Lung (tissue), 12 donors: ENCODE data around the gene ANO2. TPM values are rescaled to one million over a fixed set of nuclear protein-coding genes. Genes with fewer than 3 reads are reported as not detected.

ENCODE experiments used
- ATAC-seq: fragments of 200-7000 bp; cut with Tn5 transposase; one replicate; pipeline ENCODE4 v1.9.1; 2020; ENCODE audit warnings: moderate number of reproducible peaks; ENCODE audit not compliant: insufficient read depth, low FRiP score
- DNase-seq, 3 donors: peaks; one replicate each; pipeline ENCODE4 v3.0.0-alpha.2; 2013 to 2017
- H3K27ac ChIP-seq, 2 donors: one replicate each; pipeline ENCODE4 v1.5.1; 2013; ENCODE audit warnings: mild to moderate bottlenecking in 2 of 2, moderate library complexity in 2 of 2, control low read depth in 1 of 2, inconsistent platforms in 1 of 2, low read depth in 1 of 2, low read length in 1 of 2
- H3K27me3 ChIP-seq, 3 donors: one replicate each; pipeline ENCODE4 v1.5.1; 2013; ENCODE audit warnings: low read length in 2 of 3; ENCODE audit not compliant: control insufficient read depth in 3 of 3, insufficient read depth in 3 of 3
- H3K36me3 ChIP-seq, 4 donors: one replicate each; pipeline ENCODE4 v1.5.1; 2013; ENCODE audit warnings: low read length in 4 of 4, mild to moderate bottlenecking in 1 of 4, moderate library complexity in 1 of 4; ENCODE audit not compliant: control insufficient read depth in 4 of 4, insufficient read depth in 4 of 4
- H3K4me1 ChIP-seq, 5 donors: one replicate each; pipeline ENCODE4 v1.5.1; 2013; ENCODE audit warnings: low read length in 5 of 5, mild to moderate bottlenecking in 2 of 5, moderate library complexity in 1 of 5; ENCODE audit not compliant: control insufficient read depth in 5 of 5, insufficient read depth in 5 of 5
- H3K4me3 ChIP-seq: one replicate; pipeline ENCODE4 v1.5.1; 2013; ENCODE audit warnings: mild to moderate bottlenecking, control low read depth, moderate library complexity
- H3K9ac ChIP-seq, 2 donors: one replicate each; pipeline ENCODE4 v1.5.1; 2013; ENCODE audit warnings: low read length in 2 of 2, control low read depth in 1 of 2; ENCODE audit not compliant: insufficient read depth in 1 of 2
- H3K9me3 ChIP-seq, 4 donors: one replicate each; pipeline ENCODE4 v1.5.1; 2013; ENCODE audit warnings: low read length in 3 of 4, mild to moderate bottlenecking in 1 of 4, moderate library complexity in 1 of 4; ENCODE audit not compliant: control insufficient read depth in 4 of 4, insufficient read depth in 3 of 4
- WGBS, 2 donors: extraction: QIAGEN DNeasy Blood & Tissue Kit; methylation state at CpG; one replicate each; pipeline ENCODE4 v1.1.7; 2013; 5-methylcytosine and 5-hydroxymethylcytosine counted together
- polyA plus RNA-seq, 2 donors: library from polyadenylated mRNA; stranded (reverse); fragments of 200-250 nt; gene quantifications; one replicate each; pipeline ENCODE4 v1.2.1, GENCODE V29; 2013
- total RNA-seq, 2 donors: library from RNA; depleted of rRNA in 1 of 2; stranded (reverse); fragments of >200 nt in 1 of 2; gene quantifications; one replicate each; pipeline ENCODE4 v1.2.1, GENCODE V29; 2014 to 2021
- TF ChIP-seq, protein P1 (sequence below): IDR thresholded peaks from 2 replicates; pipeline ENCODE4 v1.5.1; 2012; ENCODE audit warnings: mild to moderate bottlenecking; ENCODE audit errors: control extremely low read depth, extremely low read depth
- donor health status: control.
- donor health status: control.
- donor health status: Bipolar disorder and iron deficiency.
- donor health status: healthy.
- donor health status: DM: yes; HTN: yes; CAD: no.

The ANO2 gene
- total and polyA plus RNA-seq, 4 donors: 5.9 to 11.3 (median 7.4) TPM

DNA sequence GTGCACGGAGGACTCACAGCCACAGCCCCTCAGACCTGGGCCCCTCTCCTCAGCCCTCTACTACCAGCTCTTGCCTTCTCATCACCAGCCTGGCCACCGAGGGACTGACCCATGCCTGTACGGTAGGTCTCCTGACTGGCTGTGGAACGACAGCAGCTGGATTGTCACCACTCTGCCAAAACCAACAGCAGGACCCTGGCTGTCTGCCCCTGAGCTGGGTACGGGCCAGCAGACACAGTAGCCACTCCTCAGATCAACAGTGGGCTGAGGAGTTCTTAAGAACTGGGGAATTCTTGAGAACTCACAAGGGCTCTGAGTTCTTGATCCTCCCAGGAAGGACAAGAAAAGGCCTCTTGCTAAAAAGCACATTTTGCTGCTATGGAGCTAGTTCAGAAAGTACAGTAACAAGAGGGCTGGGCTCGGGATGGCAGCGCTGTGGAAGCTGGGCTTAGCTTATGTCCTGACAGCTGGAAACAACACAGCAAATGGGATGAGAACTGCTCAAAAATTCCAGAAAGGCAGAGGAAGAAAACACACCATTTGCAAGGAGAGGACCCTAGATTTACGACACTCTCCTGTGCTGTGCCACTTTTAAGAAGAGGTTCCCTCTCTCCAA, 176.4 kb downstream of the ANO2 start:
- TF ChIP-seq, protein P1, sequence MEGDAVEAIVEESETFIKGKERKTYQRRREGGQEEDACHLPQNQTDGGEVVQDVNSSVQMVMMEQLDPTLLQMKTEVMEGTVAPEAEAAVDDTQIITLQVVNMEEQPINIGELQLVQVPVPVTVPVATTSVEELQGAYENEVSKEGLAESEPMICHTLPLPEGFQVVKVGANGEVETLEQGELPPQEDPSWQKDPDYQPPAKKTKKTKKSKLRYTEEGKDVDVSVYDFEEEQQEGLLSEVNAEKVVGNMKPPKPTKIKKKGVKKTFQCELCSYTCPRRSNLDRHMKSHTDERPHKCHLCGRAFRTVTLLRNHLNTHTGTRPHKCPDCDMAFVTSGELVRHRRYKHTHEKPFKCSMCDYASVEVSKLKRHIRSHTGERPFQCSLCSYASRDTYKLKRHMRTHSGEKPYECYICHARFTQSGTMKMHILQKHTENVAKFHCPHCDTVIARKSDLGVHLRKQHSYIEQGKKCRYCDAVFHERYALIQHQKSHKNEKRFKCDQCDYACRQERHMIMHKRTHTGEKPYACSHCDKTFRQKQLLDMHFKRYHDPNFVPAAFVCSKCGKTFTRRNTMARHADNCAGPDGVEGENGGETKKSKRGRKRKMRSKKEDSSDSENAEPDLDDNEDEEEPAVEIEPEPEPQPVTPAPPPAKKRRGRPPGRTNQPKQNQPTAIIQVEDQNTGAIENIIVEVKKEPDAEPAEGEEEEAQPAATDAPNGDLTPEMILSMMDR: no peak
- H3K4me1 ChIP-seq: peaks cover 0 to 40% (median 11%) of the 10 kb centered on the region in 5 donors
- no peak overlapping the region for H3K4me3 ChIP-seq
- peaks cover 0 to 5% (median 0%) of the 10 kb centered on the region in 4 donors for H3K9me3 ChIP-seq
- WGBS, 2 donors: 58 to 85% methylated on average over 8 of the region's 8 CpGs
- H3K36me3 ChIP-seq: no peaks in the 10 kb centered on the region
- peak; percentile 91 to 94 (median 92) for DNase-seq
- H3K9ac ChIP-seq: peak overlapping the region in 1 of 2 donors; percentile 7
- H3K27ac ChIP-seq: no peak overlapping the region
- H3K27me3 ChIP-seq: peaks cover 0 to 2% (median 2%) of the 10 kb centered on the region in 3 donors
- no peak for ATAC-seq

DNA sequence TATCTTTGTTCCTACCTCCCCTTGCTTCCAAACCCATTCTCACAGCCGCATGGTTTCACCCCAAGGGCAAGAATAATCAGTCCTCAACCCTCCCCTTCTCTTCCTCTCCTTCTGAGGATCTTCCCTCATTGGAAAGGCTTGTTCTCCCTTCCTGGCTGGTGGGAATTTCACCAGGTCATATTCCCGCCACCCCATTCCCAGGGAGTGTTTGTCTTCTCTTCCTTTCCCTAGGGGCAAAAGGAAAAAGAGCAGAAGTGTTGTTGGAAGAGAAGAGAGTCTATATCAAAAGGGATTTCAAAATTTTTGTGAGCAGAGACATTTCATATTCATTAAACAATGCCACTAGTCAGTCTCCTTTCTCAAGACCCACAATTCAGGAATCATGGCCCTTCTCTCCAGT, 176.9 kb downstream of the ANO2 start:
- H3K36me3 ChIP-seq: no peaks in the 10 kb centered on the region
- H3K4me3 ChIP-seq: no peak overlapping the region
- TF ChIP-seq, protein P1: no peak
- peaks cover 0 to 6% (median 5%) of the 10 kb centered on the region in 3 donors for H3K27me3 ChIP-seq
- no peak overlapping the region for H3K9ac ChIP-seq
- peaks cover 0 to 5% (median 0%) of the 10 kb centered on the region in 4 donors for H3K9me3 ChIP-seq
- WGBS, 2 donors: 71 to 78% methylated on average over 2 of the region's 2 CpGs
- DNase-seq (no peak), ATAC-seq (no peak)
- peaks cover 0 to 36% (median 11%) of the 10 kb centered on the region in 5 donors for H3K4me1 ChIP-seq
- H3K27ac ChIP-seq: no peak overlapping the region

GRCh38 chr12:5758347-5758746, 186.7 kb downstream of the ANO2 start:
- peak in 1 of 3 donors; percentile 24 for DNase-seq
- Histone ChIP-seq H3K9me3 (peaks cover 0 to 6% (median 0%) of the 10 kb centered on the region in 4 donors), H3K36me3 (no peaks in the 10 kb centered on the region), H3K4me1 (peaks cover 0 to 2% (median 0%) of the 10 kb centered on the region in 5 donors), H3K9ac (no peak overlapping the region), H3K27ac (no peak overlapping the region), H3K27me3 (peaks cover 0 to 9% (median 8%) of the 10 kb centered on the region in 3 donors), H3K4me3 (no peak overlapping the region)
- TF ChIP-seq, protein P1: no peak
- ATAC-seq: no peak
- 80 to 94% methylated on average over 3 of the region's 3 CpGs for whole genome bisulfite sequencing, 2 donors
